ENCODE measurements around the gene RPS24. TPM values are rescaled to one million over a fixed set of nuclear protein-coding genes. Genes with fewer than 3 reads are reported as not detected.

RPS24 gene
- total and polyA plus RNA-seq, 9 of the 15 experiments (the other 6 are each of a cell fraction or from before 2014, with no cell fraction given) = 1,947 to 7,307 (median 5,944) TPM

GRCh38 chr10:78029269-78030226 is 4.1 kb upstream of the RPS24 start, which contains the start of gene POLR3A (continued):
- peak; percentile 86 for TF ChIP-seq C11orf30 (IDR thresholded peaks at IDR 0.05; ENCODE audit: low read depth)
- TF ChIP-seq SMAD3 (CRISPR knock-in tag; conservative IDR thresholded peaks at IDR 0.05) = 0 out of 2 replicates have a peak, but pooled peaks have one; percentile 4
- TF ChIP-seq KLF6 (CRISPR knock-in tag; IDR thresholded peaks at IDR 0.05; ENCODE audit: borderline replicate concordance) = 0 out of 2 replicates have a peak, but pooled peaks have one; percentile 2
- TF ChIP-seq ZNF586 (CRISPR knock-in tag; conservative IDR thresholded peaks at IDR 0.05) = no peak
- TF ChIP-seq NBN (IDR thresholded peaks at IDR 0.05; ENCODE audit: low read depth) = peak; percentile 97; the same call in 1 of the 2 replicates
- peak; percentile 92 for TF ChIP-seq MAX (CRISPR knock-in tag; IDR thresholded peaks at IDR 0.05)
- TF ChIP-seq MYC (IDR thresholded peaks at IDR 0.05; ENCODE audit: low read depth, low read length) = peak; percentile 95
- TF ChIP-seq MYC (CRISPR knock-in tag; IDR thresholded peaks at IDR 0.05; ENCODE audit: borderline replicate concordance, low read depth) = peak; percentile 29; the same call in 1 of the 2 replicates
- no peak for TF ChIP-seq ZNF121 (CRISPR knock-in tag; conservative IDR thresholded peaks at IDR 0.05)
- TF ChIP-seq, protein P1, sequence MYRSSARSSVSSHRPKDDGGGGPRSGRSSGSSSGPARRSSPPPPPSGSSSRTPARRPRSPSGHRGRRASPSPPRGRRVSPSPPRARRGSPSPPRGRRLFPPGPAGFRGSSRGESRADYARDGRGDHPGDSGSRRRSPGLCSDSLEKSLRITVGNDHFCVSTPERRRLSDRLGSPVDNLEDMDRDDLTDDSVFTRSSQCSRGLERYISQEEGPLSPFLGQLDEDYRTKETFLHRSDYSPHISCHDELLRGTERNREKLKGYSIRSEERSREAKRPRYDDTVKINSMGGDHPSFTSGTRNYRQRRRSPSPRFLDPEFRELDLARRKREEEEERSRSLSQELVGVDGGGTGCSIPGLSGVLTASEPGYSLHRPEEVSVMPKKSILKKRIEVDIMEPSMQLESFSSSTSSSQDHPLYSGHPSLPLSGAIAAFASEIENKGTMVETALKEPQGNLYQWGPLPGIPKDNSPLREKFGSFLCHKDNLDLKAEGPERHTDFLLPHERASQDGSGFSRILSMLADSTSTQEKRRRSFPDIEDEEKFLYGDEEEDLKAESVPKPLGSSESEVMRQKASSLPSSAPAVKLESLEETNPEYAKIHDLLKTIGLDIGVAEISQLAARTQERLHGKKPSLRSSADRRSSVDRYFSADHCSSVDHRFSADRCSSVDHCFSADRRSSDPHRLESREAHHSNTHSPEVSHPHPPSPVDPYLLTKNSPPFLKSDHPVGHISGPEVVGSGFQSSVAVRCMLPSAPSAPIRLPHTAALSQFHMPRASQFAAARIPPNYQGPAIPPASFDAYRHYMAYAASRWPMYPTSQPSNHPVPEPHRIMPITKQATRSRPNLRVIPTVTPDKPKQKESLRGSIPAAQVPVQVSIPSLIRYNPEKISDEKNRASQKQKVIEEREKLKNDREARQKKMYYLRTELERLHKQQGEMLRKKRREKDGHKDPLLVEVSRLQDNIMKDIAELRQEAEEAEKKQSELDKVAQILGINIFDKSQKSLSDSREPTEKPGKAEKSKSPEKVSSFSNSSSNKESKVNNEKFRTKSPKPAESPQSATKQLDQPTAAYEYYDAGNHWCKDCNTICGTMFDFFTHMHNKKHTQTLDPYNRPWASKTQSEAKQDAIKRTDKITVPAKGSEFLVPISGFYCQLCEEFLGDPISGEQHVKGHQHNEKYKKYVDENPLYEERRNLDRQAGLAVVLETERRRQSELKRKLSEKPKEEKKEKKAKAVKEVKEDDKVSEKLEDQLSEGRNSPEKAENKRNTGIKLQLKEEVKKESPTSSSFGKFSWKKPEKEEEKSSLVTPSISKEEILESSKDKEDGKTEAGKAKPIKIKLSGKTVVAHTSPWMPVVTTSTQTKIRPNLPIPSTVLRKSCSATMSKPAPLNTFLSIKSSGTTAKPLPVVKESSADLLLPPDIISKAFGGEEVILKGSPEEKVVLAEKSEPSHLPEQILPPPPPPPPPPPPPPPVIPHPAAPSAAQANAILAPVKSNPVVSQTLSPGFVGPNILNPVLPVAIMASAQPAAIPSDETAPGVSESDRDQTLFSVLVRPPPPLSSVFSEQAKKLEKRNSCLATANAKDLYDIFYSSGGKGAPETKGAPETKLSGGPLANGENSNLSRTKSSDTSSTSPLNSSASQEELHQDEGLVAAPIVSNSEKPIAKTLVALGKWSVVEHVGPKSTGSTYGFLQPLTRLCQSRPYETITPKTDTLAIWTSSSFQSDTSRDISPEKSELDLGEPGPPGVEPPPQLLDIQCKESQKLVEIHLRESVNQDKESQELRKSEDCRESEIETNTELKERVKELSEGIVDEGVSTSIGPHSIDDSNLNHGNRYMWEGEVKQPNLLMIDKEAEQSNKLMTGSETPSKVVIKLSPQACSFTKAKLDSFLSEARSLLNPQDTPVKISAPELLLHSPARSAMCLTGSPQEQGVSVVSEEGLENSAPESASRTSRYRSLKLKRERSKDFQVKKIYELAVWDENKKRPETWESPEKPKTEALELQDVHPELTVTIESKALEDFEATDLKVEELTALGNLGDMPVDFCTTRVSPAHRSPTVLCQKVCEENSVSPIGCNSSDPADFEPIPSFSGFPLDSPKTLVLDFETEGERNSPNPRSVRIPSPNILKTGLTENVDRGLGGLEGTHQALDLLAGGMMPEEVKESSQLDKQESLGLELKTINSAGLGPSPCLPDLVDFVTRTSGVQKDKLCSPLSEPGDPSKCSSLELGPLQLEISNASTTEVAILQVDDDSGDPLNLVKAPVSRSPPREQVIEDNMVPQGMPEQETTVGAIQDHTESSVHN (IDR thresholded peaks at IDR 0.05; ENCODE audit: borderline replicate concordance in 1 of 2, low read depth in 1 of 2) = peak in 1 of 2 experiments; percentile 55; a peak in 2 of 4 replicates
- TF ChIP-seq CREBBP (IDR thresholded peaks at IDR 0.05; ENCODE audit: low read depth, low read length) = no peak
- no peak for TF ChIP-seq COPS2 (conservative IDR thresholded peaks at IDR 0.05)
- TF ChIP-seq LARP7 (IDR thresholded peaks at IDR 0.05) = no peak
- TF ChIP-seq PHF21A (IDR thresholded peaks at IDR 0.05; ENCODE audit: borderline replicate concordance, low read depth) = 0 out of 2 replicates have a peak, but pooled peaks have one; percentile 14
- no peak for TF ChIP-seq BMI1 (IDR thresholded peaks at IDR 0.05; ENCODE audit: low read length)
- no peak for TF ChIP-seq JUNB (CRISPR knock-in tag; conservative IDR thresholded peaks at IDR 0.05)
- TF ChIP-seq CBX2 (IDR thresholded peaks at IDR 0.05; ENCODE audit: insufficient read depth, low read length, poor library complexity, severe bottlenecking) = no peak
- TF ChIP-seq ZNF436 (CRISPR knock-in tag; IDR thresholded peaks at IDR 0.05) = no peak
- TF ChIP-seq RBM34 (IDR thresholded peaks at IDR 0.05; ENCODE audit: borderline replicate concordance, insufficient read depth, low read length) = no peak

All from K562 (cell line).